ENCODE results near the gene SHF.
"Not testable (repeated sequence)": the region's sequence is repeated elsewhere in the genome, so short reads cannot be mapped to it uniquely, and the experiment has no call there.

- not testable (repeated sequence) for TF ChIP-seq EZH2 (IDR thresholded peaks at IDR 0.05); POLR2AphosphoS5 (IDR thresholded peaks at IDR 0.05; ENCODE audit: borderline replicate concordance, low read depth, low read length); FOXP2 (optimal IDR thresholded peaks at IDR 0.05; ENCODE audit: control extremely low read depth, extremely low read length, insufficient read depth)
These were observed 49.0 kb upstream of the SHF start for GRCh38 chr15:45236806-45237205.
